Transverse colon (tissue), 1 donor: ENCODE results near the gene ERC2.

Experiments
- EP300 ChIP-seq: sonication (generic); formaldehyde crosslinking; IDR thresholded peaks from one replicate; pipeline ENCODE4 v1.6.1; 2017; ENCODE audit warnings: antibody characterized with exemption, low read depth
- POLR2A ChIP-seq: fragments of 450-650 bp; IDR thresholded peaks from one replicate; pipeline ENCODE4 v1.6.1; 2016; ENCODE audit warnings: antibody characterized with exemption, mild to moderate bottlenecking, moderate library complexity

- TF ChIP-seq POLR2A (no peak), EP300 (no peak)
Measured at GRCh38 chr3:55771503-55771902, 696.8 kb downstream of the ERC2 start.
